KG1 (cell line): ENCODE measurements around the gene ADCY9.
"Not testable (repeated sequence)": the region's sequence is repeated elsewhere in the genome, so short reads cannot be mapped to it uniquely, and the experiment has no call there.

Experiments used
- DNase-seq: peaks from one replicate; lab custom pipeline; 2025; lab: John Stamatoyannopoulos, UW

Gene ADCY9

GRCh38 chr16:4116325-4117249, at the start of gene ADCY9:
Gene ADCY9, minus strand, starts transcription at chr16:4116442. Its CDS starts 1,000 bp downstream, at chr16:4115442.
- no peak for DNase-seq

- DNase-seq: peak; percentile 39
These were observed 44.6 kb upstream of the ADCY9 start for GRCh38 chr16:4160658-4161430.

DNA sequence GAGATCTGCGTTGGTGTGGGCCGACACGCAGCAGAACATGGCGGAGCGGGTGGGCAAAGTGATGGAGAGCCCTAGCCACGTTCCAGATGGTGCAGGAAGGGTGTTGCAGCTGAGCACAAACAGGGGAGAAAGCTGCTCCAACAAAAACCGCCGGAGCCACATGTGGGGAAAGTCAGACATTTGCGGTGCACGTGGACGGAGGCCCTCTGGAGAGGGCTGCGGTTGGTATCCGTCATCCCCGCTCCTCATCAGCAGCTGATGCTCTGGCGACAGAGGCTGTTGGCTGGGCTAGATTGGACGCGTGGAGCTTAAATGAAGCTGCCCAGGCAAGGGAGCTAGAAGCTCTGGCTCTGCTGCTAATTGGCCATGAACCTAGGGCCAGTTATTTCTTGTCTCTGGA, 43.5 kb upstream of the ADCY9 start:
- DNase-seq: no peak

GRCh38 chr16:4158143-4159093, 42.2 kb upstream of the ADCY9 start:
- no peak for DNase-seq

GRCh38 chr16:4157376-4157825, 41.2 kb upstream of the ADCY9 start:
- DNase-seq: no peak

GRCh38 chr16:4156503-4156902, 40.3 kb upstream of the ADCY9 start:
- DNase-seq: not testable (repeated sequence)

DNA sequence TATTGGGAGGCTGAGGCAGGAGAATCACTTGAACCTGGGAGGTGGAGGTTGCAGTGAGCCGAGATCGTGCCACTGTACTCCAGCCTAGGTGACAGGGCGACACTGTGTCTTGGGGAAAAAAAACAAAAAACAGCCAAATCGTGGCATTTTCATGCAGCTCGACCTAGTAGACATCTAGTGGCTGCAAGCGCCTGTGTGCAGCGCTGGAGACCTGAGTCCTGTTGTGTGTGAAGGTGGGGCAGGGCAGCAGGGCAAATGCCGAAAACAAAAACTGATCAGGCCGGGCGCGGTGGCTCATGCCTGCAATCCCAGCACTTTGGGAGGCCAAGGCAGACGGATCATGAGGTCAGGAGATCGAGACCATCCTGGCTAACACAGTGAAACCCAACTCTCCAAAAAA, 37.1 kb upstream of the ADCY9 start:
- DNase-seq: not testable (repeated sequence)

DNA sequence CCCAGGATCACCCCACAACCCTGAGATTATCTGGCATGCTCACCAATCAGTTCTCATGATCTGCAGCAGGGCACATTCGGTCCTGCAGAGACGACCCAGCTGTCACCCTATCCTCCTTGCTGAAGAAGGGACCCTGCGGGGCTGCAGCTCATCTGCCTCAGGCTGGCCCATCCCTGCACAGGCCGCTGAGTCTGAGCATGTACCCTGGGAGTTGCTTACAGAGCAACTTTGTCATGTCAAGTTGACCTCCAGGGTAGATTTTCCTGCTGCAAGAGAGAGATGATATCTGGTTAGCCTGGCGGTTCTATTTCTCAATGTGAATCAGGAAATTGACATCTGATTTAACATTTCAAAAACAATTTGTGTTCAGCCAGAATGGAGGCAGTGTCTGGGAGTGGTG, 36.0 kb upstream of the ADCY9 start:
- DNase-seq: no peak

GRCh38 chr16:4147236-4147635, 31.0 kb upstream of the ADCY9 start:
- no peak for DNase-seq

GRCh38 chr16:4142268-4142667, 26.0 kb upstream of the ADCY9 start:
- no peak for DNase-seq

- no peak for DNase-seq
These were observed 25.4 kb upstream of the ADCY9 start for GRCh38 chr16:4141604-4142003.

DNA sequence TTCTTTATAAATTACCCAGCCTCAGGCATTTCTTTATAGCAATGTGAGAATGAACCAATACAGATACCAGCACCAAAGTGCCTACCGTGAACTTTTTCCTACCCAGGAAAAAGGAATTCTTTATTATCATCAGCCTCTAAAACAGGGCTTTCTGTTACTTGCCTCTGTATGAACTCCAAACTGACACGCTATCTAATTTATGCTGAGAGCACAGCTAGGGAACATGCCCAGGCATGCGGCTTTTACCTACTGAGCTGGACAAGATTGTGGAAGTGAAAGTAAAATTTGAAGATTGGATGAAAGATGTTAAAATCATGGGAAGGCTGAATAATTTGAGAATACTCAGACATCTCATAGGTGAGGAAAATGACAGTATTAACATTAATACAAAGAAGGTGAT, 24.4 kb upstream of the ADCY9 start:
- DNase-seq: no peak

DNA sequence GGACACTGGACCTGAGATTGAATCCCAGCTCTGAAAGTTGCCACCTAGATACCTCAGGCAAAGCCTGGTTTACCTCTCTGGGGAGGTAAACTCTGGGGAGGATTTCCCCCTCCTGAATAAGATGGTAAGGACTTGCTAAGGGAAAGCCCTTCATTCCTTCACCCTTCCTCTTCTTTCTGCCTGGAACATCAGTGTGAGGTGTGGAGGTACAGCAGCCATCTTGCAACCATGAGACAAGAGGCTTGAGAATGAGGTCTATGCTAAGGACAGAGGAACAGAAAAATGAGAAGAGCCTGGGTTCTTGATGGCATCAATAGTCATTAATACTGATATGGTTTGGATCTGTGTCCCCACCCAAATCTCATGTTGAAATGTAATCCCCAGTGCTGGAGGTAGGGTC, 23.7 kb upstream of the ADCY9 start:
- DNase-seq: no peak

DNA sequence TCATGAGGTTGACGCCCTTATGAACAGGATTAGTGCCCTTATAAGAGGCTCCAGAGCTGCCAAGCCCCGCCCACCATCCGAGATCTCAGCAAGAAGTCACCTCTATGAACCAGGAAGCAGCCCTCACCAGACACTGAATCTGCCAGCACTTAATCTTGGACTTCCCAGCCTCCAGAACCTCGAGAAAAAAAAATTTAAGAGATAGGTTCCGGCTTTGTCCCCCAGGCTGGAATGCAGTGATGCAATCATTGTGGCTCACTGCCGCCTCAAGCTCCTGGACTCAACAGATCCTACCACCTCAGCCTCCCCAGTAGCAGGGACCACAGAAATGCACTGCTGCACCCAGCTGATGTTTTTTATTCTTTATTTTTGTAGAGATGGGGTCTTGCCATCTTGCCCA, 22.5 kb upstream of the ADCY9 start:
- DNase-seq: no peak

- no peak for DNase-seq
These were observed 21.2 kb upstream of the ADCY9 start for GRCh38 chr16:4137438-4137837.

DNA sequence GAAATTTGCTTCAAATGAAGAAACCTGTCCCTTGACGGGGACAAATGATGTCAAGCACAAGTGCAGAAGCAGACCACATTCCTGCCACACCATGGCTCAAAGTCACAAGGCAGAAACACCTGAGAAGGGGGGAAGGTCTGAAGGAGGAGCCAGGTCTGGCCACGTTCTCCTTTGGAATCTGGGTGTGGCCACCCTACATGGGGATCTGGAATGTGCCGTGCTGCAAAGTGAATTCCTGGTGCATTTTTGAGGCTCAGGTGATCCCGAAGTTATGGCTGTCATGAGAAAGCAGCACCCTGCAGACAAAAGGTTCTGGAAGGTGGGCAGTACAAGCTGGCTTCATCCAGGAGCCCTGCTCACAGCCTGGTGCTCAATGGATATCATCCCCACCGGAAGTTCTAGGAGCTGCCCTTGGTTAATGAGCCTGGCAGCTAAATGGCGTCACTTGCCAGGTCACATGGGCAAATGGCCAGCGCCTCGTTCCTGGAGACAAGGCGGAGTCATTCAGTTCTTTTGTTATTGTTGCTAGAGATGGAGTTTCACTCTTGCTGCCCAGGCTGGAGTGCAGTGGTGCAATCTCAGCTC, 20.1 kb upstream of the ADCY9 start:
- no peak for DNase-seq

DNA sequence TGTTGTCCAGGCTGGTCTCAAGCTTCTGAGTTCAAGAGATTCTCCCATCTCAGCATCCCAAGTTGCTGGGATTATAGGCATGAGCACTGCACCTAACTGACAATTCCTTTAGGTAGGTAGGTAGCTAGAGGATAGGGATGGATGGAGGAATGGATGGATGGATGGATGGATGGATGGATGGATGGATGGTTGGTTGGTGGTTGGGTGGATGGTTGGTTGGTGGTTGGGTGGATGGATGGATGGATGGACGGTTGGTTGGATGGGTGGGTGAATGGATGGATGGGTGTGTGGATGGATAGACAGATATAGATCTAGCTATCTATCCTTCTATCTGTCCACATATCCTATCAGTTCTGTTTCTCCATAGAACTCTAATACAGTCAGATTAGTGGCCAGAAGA, 19.3 kb upstream of the ADCY9 start:
- DNase-seq: no peak

GRCh38 chr16:4133897-4134372, 17.7 kb upstream of the ADCY9 start:
- DNase-seq: no peak

GRCh38 chr16:4131621-4132020, 15.4 kb upstream of the ADCY9 start:
- no peak for DNase-seq

DNA sequence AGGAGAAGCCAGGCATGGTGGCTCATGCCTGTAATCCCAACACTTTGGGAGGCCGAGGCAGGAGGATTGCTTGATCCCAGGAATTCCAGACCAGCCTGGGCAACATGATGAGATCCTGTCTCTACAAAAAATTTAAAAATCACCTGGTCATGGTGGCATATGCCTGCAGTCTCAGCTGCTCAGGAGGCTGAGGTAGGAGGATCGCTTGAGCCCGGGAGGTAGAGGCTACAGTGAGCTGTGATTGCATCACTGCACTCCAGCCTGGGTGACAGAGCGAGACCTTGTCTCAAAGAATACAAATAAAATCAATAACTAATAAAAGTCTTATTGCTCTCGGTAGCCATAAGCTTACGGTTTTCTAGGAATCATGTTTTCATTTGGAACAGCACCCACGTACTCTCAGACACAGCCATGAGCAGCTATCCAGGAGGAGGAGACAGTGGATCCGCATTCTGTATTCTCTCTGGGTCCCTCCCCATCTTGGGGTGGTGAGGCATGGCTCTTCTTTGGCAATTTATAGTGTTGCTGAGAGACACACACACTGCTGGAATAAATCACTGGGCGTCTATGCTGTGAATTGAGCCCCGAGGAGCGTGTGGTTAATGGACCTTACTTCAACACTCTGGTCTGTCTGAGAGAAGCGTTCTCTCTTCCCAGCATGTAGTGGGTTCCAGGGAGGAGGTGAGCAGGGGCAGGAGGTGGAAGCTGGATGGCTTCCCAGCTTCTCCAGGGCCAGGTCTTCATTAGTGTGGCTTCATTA, 8.5 kb upstream of the ADCY9 start:
- no peak for DNase-seq
